ENCODE data around the gene WDR26. TPM values are rescaled to one million over a fixed set of nuclear protein-coding genes. Genes with fewer than 3 reads are reported as not detected.

WDR26 gene
- total and polyA plus RNA-seq, 2 of the 4 experiments (the other 2 are of a cell fraction) = 23.8 to 46.4 TPM

DNA sequence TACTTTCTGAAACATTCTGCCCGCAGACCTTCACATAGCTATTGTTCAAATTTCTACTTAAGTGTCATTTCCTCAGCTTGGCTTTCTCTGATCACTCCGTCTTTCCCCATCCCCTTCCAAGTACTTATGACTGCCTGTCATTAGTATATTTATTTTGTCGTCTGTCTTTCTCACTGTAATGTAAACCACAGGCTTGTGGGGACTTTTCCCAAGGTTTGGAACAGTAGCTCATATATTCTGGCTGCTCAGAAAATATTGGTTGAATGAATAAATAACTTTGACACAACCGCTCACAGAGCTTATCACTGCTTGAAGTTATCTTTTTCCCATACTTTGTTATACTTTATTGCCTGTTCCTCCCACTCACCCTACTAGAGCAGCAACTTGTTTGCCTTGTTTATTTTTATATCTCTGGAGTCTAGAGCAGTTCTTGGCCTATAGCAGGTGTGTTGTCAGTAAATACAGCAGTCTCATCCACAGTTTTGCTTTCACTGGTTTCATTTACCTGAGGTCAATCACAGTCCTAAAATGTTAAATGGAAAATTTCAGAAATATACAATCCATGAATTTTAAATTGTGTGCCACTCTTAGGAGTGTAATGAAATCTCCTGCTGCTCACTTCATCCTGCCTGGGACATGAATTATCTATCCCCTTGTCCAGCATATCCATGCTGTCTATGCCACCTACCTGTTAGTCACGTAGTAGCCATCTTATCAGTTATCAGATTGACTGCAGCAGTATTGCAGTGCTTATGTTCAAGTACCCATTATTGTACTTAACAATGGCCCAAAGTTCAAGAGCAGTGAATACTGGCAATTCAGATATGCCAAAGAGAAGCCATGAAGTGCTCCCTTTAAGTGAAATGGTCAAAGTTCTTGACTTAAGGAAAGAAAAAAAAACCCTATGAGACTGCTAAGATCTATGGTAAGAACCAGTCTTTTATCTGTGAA is 80.3 kb downstream of the WDR26 start:
- in situ Hi-C loops (cut with MboI; ENCODE audit: low sequenced_read_pairs) = no loop called here
- no peak overlapping the region for H3K18ac ChIP-seq (ENCODE audit: low read depth, low read length)
- intact Hi-C loops (cut with micrococcal nuclease) = no loop called here
- BruUV-seq (replicated peaks) = no TSS peak
- H3K36me3 ChIP-seq (ENCODE audit: control insufficient read depth, insufficient read depth, low read length) = no peaks in the 10 kb centered on the region
- no peak overlapping the region for H2AK5ac ChIP-seq (ENCODE audit: low read depth, low read length)
- no peaks in the 10 kb centered on the region for H3K9me3 ChIP-seq (ENCODE audit: control insufficient read depth, insufficient read depth, low read length)
- no peak overlapping the region for H2BK5ac ChIP-seq (ENCODE audit: low read depth, low read length, poor library complexity, severe bottlenecking)
- no peak overlapping the region for H3K9ac ChIP-seq (ENCODE audit: low read depth, low read length)
- TF ChIP-seq, protein P1, sequence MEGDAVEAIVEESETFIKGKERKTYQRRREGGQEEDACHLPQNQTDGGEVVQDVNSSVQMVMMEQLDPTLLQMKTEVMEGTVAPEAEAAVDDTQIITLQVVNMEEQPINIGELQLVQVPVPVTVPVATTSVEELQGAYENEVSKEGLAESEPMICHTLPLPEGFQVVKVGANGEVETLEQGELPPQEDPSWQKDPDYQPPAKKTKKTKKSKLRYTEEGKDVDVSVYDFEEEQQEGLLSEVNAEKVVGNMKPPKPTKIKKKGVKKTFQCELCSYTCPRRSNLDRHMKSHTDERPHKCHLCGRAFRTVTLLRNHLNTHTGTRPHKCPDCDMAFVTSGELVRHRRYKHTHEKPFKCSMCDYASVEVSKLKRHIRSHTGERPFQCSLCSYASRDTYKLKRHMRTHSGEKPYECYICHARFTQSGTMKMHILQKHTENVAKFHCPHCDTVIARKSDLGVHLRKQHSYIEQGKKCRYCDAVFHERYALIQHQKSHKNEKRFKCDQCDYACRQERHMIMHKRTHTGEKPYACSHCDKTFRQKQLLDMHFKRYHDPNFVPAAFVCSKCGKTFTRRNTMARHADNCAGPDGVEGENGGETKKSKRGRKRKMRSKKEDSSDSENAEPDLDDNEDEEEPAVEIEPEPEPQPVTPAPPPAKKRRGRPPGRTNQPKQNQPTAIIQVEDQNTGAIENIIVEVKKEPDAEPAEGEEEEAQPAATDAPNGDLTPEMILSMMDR (conservative IDR thresholded peaks at IDR 0.05; ENCODE audit: low read depth, low read length) = no peak
- TF ChIP-seq RCOR1 (IDR thresholded peaks at IDR 0.05; ENCODE audit: insufficient replicate concordance, low read length) (no peak), RAD21 (IDR thresholded peaks at IDR 0.05; ENCODE audit: low read length) (no peak), BHLHE40 (IDR thresholded peaks at IDR 0.05; ENCODE audit: low read depth, low read length) (no peak), MAZ (IDR thresholded peaks at IDR 0.05; ENCODE audit: borderline replicate concordance, low read depth, low read length) (no peak), FOS (IDR thresholded peaks at IDR 0.05; ENCODE audit: low read depth, low read length) (no peak), MAFK (IDR thresholded peaks at IDR 0.05; ENCODE audit: low read depth, low read length) (no peak), NFE2L2 (IDR thresholded peaks at IDR 0.05; ENCODE audit: low read depth, low read length) (no peak), SMC3 (IDR thresholded peaks at IDR 0.05; ENCODE audit: low read depth, low read length) (no peak), CHD1 (IDR thresholded peaks at IDR 0.05; ENCODE audit: low read depth, low read length) (no peak)
- WGBS, 2 experiments (ENCODE audit: extremely low coverage in 2 of 2, insufficient read length in 1 of 2) = no CpG with 5 or more reads among the region's 5 CpGs
- no peak overlapping the region for H2BK20ac ChIP-seq (ENCODE audit: low read depth, low read length)
- no peak overlapping the region for H2BK120ac ChIP-seq (ENCODE audit: low read depth, low read length)
- H2AFZ ChIP-seq (replicated peaks; ENCODE audit: low read length, poor library complexity) = no peak overlapping the region
- no peaks in the 10 kb centered on the region for H3K27me3 ChIP-seq (ENCODE audit: control insufficient read depth, insufficient read depth, low read length)
- H3K27ac ChIP-seq (ENCODE audit: insufficient read depth, low read length) = no peak overlapping the region
- peaks cover 2% of the 10 kb centered on the region for H3K4me1 ChIP-seq (ENCODE audit: control insufficient read depth, insufficient read depth, low read length)
- peaks cover 8% of the 10 kb centered on the region; the same call in 1 of the 2 replicates for H4K20me1 ChIP-seq (ENCODE audit: insufficient read depth, low read length)
- no peak overlapping the region for H4K91ac ChIP-seq (ENCODE audit: insufficient read depth, low read depth, low read length)
- H3K56ac ChIP-seq (ENCODE audit: extremely low read depth, insufficient read depth, low read length) = no peak overlapping the region
- no peak overlapping the region for H2AK9ac ChIP-seq (replicated peaks; ENCODE audit: low read depth, low read length, poor library complexity)
- H3K4me3 ChIP-seq (ENCODE audit: insufficient read depth, low read depth, low read length) = no peak overlapping the region
- no peak overlapping the region for H3K4ac ChIP-seq (ENCODE audit: low read depth, low read length)
- H4K8ac ChIP-seq (ENCODE audit: low read depth in 2 of 2, low read length in 2 of 2) = no peak overlapping the region
- no peak overlapping the region for H3K4me2 ChIP-seq (ENCODE audit: low read depth, low read length)
- POLR2A ChIA-PET (ENCODE audit: unreplicated experiment) = no interaction called here
- dilution Hi-C loops (cut with HindIII; ENCODE audit: low sequenced_read_pairs, unreplicated experiment) = no loop called here
- H2BK15ac ChIP-seq (ENCODE audit: low read depth, low read length) = no peak overlapping the region
- H4K5ac ChIP-seq (ENCODE audit: low read depth, low read length) = no peak overlapping the region
- peaks cover 9 to 19% of the 10 kb centered on the region in 2 experiments; a peak in 2 of 4 replicates for H3K79me1 ChIP-seq (ENCODE audit: low read depth in 1 of 2, low read length in 2 of 2)
- CTCF ChIA-PET = no interaction called here
- ATAC-seq (ENCODE audit: low read depth) (no peak), DNase-seq (peak; percentile 8)
- no peak overlapping the region for H3K23ac ChIP-seq (ENCODE audit: low read depth, low read length)
- peaks cover 3% of the 10 kb centered on the region; the same call in 1 of the 2 replicates for H3K9me1 ChIP-seq (ENCODE audit: insufficient read depth, low read length)
- H3K14ac ChIP-seq (replicated peaks; ENCODE audit: low read depth, low read length) = no peak overlapping the region
